SHP77 (cell line): Measurements from ENCODE around the gene SPRING1.

Experiments used
- DNase-seq, 2 experiments: peaks; one replicate each; lab custom pipeline; 2025; lab: John Stamatoyannopoulos, UW

The SPRING1 gene

DNA sequence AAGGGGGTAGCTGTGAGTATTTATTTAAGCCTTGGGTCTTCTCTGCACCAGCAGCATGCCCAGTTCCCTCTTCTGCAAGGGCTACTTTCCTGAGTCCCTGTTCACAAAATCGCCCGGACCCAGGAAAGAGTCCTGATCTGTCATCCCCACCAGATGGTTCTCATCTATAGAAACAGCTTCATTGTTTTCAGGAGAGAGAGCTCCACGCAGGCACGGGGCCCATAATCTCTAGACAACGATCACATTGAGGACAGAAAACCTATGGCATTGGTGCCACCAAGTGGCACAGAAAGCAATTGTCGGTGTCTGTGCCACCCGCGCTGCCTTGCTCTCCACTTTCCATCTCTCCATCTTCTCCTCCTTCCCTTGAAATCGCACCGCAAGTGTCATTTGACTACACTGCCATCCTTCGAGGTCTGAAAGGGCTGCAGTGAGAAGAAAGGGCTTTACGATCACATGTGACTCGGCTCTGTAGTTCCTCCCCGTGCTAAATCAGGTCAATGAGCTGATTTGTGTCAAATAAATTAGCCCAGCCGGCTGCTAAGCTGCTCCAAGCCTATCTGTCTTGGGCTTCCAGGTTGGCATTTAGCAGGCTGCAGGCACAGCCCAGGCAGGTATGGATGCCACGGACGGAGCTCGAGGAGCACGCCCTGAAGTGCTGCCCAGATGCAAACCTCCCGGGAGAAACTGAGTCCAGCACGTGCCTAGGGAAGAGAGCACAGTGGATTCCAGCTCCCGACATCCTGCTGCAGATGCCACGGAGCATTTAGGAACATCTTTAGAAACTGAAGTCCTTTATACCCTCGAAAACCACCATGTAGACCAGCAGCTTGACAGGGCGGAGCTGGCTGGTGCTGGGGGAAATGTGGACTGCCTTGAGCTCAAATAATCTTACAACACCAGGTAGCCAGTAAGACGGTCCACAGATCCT lies 28.8 kb downstream of the SPRING1 start:
- DNase-seq = peak; percentile 85 to 88

- DNase-seq = peak; percentile 16 to 47
Observed at GRCh38 chr12:116707751-116708150, 30.1 kb downstream of the SPRING1 start.

- peak; percentile 61 to 67 for DNase-seq
Observed at GRCh38 chr12:116703214-116703795, 34.6 kb downstream of the SPRING1 start.

DNA sequence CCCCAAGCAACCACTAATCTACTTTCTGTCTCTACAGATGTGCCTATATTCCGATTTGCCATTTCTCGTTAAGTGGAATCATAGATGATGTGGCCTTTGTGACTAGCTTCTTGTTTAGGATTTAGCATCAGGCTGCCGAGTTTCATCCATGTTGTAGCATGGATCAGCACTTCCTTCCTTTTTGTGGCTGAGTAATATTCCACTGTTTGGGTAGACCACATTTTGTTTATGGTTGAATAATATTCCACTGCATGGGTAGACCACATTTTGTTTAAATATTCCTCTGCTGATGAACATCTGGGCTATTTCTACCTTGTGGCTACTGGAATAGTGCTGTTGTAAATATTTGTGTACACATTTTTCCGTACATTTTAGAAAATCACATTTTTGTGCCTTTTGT lies 36.4 kb downstream of the SPRING1 start:
- DNase-seq = no peak

DNA sequence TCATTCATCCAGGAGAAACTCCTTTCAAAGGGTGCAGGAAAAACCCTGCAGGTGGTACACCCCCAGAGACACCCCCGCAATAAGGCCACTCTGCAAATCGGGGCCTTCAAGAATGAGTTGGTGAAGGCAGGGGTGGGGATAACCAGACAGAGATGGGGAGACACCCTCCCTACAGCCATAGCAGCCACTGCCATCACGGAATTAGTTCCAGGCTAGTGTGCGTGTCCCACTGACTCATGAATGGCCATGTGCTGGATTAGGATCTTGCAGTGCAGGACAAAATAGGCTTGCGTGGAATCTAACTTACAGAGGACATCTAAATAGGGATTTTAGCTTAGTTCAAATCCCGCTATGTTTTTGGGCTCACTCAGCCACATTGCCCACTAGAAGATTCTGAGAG lies 37.8 kb downstream of the SPRING1 start:
- DNase-seq = no peak

DNA sequence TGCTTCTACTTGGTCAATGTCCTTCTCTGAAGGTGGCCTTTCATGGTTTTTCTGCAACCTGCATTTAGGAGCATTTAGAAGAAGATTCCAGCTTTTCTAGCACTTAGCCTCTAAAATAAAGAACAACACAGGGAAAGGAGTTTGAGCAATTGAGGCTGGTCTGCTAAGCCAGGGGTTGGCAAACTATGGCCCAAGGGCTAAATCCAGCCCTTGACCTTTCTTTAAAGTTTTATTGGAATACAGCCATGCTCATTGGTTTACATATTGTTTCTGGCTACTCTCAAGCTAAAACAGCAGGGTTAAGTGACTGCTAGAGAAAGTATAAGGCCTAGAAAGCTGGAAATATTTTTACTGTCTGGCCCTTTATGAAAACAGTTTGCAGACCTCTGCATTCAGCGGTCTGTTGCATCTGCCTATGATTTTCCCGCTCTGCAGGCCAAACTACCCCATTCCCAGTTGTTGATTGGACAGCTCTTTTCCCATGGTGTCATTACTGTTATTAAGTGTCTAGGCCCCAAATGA lies 39.3 kb downstream of the SPRING1 start:
- DNase-seq = no peak

DNA sequence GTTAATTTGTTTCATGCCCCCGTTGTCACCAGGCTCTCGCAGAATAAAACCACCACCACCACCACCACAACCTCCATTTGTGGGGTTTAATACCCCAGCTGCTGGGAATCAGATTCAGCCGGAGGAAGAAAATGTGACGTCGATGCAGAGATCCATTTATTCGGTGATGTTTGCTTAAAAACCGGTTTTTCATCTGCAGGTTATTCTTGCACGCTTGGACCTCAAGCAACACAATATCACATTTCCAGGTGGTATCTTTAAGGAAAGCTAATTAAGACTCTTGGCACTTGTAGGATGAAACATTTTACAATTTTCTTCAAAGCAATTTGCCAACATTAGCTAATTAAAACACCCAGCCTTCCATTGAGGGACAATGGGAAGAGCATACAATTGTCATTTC lies 39.8 kb downstream of the SPRING1 start:
- no peak for DNase-seq

- DNase-seq = no peak
Observed at GRCh38 chr12:116697716-116698115, 40.2 kb downstream of the SPRING1 start.

- DNase-seq = peak; percentile 60 to 63
Observed at GRCh38 chr12:116697305-116697704, 40.6 kb downstream of the SPRING1 start.

- DNase-seq = no peak
Observed at GRCh38 chr12:116695464-116695725, 42.5 kb downstream of the SPRING1 start.

- DNase-seq = no peak
Observed at GRCh38 chr12:116694653-116695463, 43.0 kb downstream of the SPRING1 start.

DNA sequence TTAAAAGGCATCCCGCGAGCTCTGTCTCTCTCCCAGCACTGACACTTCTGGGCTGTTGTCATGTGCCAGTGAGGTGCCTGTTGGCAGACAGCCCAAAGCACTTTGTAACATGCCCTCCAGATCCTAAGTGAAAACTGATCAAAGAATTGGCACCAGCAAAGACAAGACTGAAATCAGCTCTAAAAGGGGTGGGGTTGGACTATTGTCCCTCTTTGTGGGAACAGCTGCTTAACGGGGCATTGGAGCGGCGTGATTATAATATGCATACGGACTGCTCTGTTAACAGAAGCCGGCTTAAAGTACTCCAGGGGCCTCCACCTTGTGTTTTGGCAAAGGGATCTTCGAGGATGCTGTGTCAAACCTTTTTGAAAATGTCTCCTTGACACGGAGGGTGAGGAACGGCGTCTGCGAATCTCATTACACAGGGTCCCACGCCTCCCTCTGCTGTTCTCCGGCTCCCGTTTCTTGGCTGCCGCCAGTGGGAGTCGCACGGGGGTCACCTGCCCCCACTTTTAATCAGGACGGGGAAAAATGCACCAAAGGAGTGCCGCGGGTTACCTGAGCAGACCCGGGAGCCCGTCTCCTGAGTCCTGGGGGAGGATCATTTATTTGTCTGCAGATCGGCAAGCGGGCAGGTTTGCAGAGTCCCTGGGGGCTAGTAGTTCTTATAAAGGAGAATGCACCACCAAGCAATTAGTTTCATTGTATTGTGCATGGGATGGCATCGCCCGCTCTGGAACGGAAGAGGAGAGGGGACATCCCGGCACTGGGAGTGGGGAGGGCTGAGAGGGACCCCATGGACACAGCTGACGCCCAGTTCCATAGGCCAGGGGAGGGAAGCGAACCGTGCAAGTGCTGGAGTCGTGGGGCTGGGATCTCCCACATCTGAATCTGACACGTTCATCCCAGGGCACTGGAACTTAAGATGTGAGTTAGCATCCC lies 44.3 kb downstream of the SPRING1 start:
- peak in 1 of 2 experiments; percentile 43 for DNase-seq

GRCh38 chr12:116692605-116693004 lies 45.3 kb downstream of the SPRING1 start:
- no peak for DNase-seq

DNA sequence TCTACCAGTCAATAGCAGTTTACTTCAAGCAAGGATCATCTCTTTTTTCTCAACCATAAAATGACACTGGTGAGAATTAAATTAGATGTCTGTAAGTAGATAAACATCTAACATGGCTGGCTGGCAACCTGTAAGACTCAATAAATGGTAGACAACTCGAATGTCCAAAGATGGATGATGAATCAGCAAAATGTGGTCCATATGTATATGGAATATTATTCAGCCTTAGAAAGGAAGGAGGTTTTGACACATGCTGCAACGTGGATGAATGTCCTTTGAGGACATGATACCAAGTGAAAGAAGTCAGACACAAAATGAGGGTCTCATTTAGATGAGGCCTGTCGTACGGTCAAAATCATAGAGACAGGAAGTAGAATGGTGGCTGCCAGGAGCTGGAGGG lies 46.2 kb downstream of the SPRING1 start:
- DNase-seq = no peak

GRCh38 chr12:116691205-116691604 lies 46.7 kb downstream of the SPRING1 start:
- DNase-seq = no peak

GRCh38 chr12:116689979-116690744 lies 47.7 kb downstream of the SPRING1 start:
- no peak for DNase-seq

DNA sequence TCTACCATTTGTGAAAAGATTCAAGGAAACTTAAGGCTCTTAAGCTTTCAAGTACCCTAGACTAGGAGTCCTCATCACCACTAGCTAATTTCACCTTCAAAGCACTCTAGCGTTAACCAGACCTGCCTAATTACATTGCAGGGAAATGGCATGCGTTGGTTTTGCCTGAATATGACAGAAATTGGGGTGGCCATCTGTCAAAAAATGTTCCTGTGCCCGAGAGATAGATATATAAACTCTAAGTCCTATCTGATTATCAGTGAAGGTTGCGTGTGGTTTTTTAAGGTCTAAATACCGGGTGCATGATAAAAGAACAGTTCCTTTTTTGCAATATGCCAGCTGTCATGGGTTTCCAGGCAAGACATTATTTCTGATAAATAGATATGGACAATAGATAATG lies 48.3 kb downstream of the SPRING1 start:
- no peak for DNase-seq
